Keratinocyte (primary cell): ENCODE results near the gene STK38. TPM values are rescaled to one million over a fixed set of nuclear protein-coding genes. Genes with fewer than 3 reads are reported as not detected.

Source experiments
- DNase-seq: peaks from one replicate; pipeline ENCODE4 v3.0.0-alpha.2; 2011; ENCODE audit warnings: low read depth, missing footprints, low spot score
- FAIRE-seq: peaks from 2 replicates; lab custom pipeline; 2011; peaks lifted over from hg19 to GRCh38; lab: Jason Lieb, UNC
- H2AFZ ChIP-seq: 2 replicates; pipeline ENCODE4 v1.6.0; 2012; ENCODE audit warnings: low read length, control low read depth, inconsistent platforms; ENCODE audit not compliant: control insufficient read depth
- H3K27ac ChIP-seq: 2 replicates; pipeline ENCODE4 v1.5.1; 2011; ENCODE audit warnings: low read length; ENCODE audit not compliant: control insufficient read depth, insufficient read depth
- H3K27me3 ChIP-seq: 3 replicates; pipeline ENCODE4 v1.6.0; 2011; ENCODE audit warnings: low read length; ENCODE audit not compliant: control insufficient read depth, insufficient read depth; ENCODE audit errors: extremely low read depth
- H3K36me3 ChIP-seq, 2 experiments: 2 replicates in 1 of 2; 3 replicates in 1 of 2; pipeline ENCODE4 v1.5.1; 2011; ENCODE audit warnings: low read length in 2 of 2, mild to moderate bottlenecking in 1 of 2; ENCODE audit not compliant: control insufficient read depth in 2 of 2, insufficient read depth in 2 of 2; ENCODE audit errors: extremely low read depth in 1 of 2
- H3K4me1 ChIP-seq: 3 replicates; pipeline ENCODE4 v1.5.1; 2011; ENCODE audit warnings: low read length; ENCODE audit not compliant: control insufficient read depth, insufficient read depth; ENCODE audit errors: extremely low read depth
- H3K4me2 ChIP-seq: 3 replicates; pipeline ENCODE4 v1.6.0; 2011; ENCODE audit warnings: low read depth, low read length; ENCODE audit not compliant: control insufficient read depth, insufficient read depth; ENCODE audit errors: extremely low read depth
- H3K4me3 ChIP-seq, 3 experiments: fragments of 200-600 bp in 1 of 3; sonication (generic) in 1 of 3; 2 replicates in 2 of 3; 3 replicates in 1 of 3; pipeline ENCODE4 v1.5.1; 2011 to 2016; ENCODE audit warnings: low read length in 3 of 3, mild to moderate bottlenecking in 3 of 3, control low read depth in 2 of 3, inconsistent platforms in 1 of 3, low read depth in 1 of 3, mixed read lengths in 1 of 3, mixed run types in 1 of 3, moderate library complexity in 1 of 3; ENCODE audit not compliant: control insufficient read depth in 2 of 3, insufficient read depth in 2 of 3; ENCODE audit errors: extremely low read depth in 1 of 3
- H3K79me2 ChIP-seq: 2 replicates; pipeline ENCODE4 v1.6.0; 2012; ENCODE audit warnings: low read length; ENCODE audit not compliant: control insufficient read depth, insufficient read depth
- H3K9ac ChIP-seq: 3 replicates; pipeline ENCODE4 v1.6.0; 2011; ENCODE audit warnings: low read length; ENCODE audit not compliant: control insufficient read depth, insufficient read depth; ENCODE audit errors: extremely low read depth
- H3K9me1 ChIP-seq: 3 replicates; pipeline ENCODE4 v1.6.0; 2011; ENCODE audit warnings: low read length; ENCODE audit not compliant: control insufficient read depth, insufficient read depth; ENCODE audit errors: extremely low read depth
- H3K9me3 ChIP-seq: 2 replicates; pipeline ENCODE4 v1.5.1; 2012; ENCODE audit warnings: low read depth, low read length; ENCODE audit not compliant: control insufficient read depth
- H4K20me1 ChIP-seq: 3 replicates; pipeline ENCODE4 v1.6.0; 2011; ENCODE audit warnings: low read length; ENCODE audit not compliant: control insufficient read depth, insufficient read depth; ENCODE audit errors: extremely low read depth
- EZH2 ChIP-seq: IDR thresholded peaks from one replicate; pipeline ENCODE4 v1.6.1; 2012; ENCODE audit warnings: inconsistent platforms, mild to moderate bottlenecking, low read length, moderate library complexity
- dilution Hi-C: fragments of 300-500 bp; cut with MboI; formaldehyde crosslinking; loops from one replicate; pipeline ENCODE4 v1.7.0; 2020; ENCODE audit warnings: low sequenced_read_pairs; ENCODE audit not compliant: extremely low pct_ligation_motif_present
- polyA plus RNA-seq, 5 experiments: library from polyadenylated mRNA; depleted of rRNA in 3 of 5; stranded (reverse) in 3 of 5; stranded (forward) in 1 of 5; unstranded in 1 of 5; fragments of >200 nt; gene quantifications; 1 replicate in 1 of 5; 2 replicates in 3 of 5; 3 replicates in 1 of 5; pipeline versions ENCODE4 v1.2.1 to v1.2.3, GENCODE V29; 2011 to 2012; ENCODE audit warnings: missing spikeins in 2 of 5, low read depth in 1 of 5, low replicate concordance in 1 of 5
- TF ChIP-seq, protein P1 (sequence below), 3 experiments: IDR thresholded peaks in 1 of 3; conservative IDR thresholded peaks in 1 of 3; optimal IDR thresholded peaks in 1 of 3; 2 replicates in 2 of 3; 3 replicates in 1 of 3; pipeline versions ENCODE3 to v1.5.1; 2011; ENCODE audit warnings: low read length in 3 of 3, mild to moderate bottlenecking in 3 of 3, moderate library complexity in 2 of 3, control low read depth in 1 of 3, inconsistent platforms in 1 of 3; ENCODE audit not compliant: insufficient read depth in 2 of 3; ENCODE audit errors: extremely low read depth in 1 of 3

The STK38 gene
- polyA plus RNA-seq, 1 donor (not counting 4 experiments of a cell fraction or from before 2014, with no cell fraction given), result 24.4 TPM

DNA sequence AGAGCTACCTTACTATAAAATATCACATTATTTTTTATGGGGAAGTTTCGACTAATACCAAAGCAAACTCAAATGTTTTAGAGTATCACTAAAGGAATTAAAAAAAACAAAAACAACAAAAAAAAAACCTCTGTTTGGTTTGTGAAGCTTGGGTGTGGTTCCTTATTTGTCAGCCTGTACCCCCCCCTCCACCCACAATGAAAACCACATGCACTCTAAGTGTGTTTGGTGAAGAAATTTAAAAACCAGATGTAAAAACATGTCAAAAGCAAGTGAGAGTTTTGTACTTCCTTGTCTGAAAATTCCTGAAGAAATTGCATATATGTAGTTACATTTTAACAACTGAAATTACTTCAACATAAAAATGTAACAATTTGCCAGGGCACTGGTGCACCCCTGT lies 3.1 kb downstream of the STK38 start:
- H3K9ac ChIP-seq, result no peak overlapping the region
- H3K79me2 ChIP-seq, result peaks cover 44% of the 10 kb centered on the region
- no peaks in the 10 kb centered on the region for H3K36me3 ChIP-seq
- TF ChIP-seq, protein P1, sequence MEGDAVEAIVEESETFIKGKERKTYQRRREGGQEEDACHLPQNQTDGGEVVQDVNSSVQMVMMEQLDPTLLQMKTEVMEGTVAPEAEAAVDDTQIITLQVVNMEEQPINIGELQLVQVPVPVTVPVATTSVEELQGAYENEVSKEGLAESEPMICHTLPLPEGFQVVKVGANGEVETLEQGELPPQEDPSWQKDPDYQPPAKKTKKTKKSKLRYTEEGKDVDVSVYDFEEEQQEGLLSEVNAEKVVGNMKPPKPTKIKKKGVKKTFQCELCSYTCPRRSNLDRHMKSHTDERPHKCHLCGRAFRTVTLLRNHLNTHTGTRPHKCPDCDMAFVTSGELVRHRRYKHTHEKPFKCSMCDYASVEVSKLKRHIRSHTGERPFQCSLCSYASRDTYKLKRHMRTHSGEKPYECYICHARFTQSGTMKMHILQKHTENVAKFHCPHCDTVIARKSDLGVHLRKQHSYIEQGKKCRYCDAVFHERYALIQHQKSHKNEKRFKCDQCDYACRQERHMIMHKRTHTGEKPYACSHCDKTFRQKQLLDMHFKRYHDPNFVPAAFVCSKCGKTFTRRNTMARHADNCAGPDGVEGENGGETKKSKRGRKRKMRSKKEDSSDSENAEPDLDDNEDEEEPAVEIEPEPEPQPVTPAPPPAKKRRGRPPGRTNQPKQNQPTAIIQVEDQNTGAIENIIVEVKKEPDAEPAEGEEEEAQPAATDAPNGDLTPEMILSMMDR (optimal IDR thresholded peaks at IDR 0.05 in 1 of 3, IDR thresholded peaks at IDR 0.05 in 1 of 3, conservative IDR thresholded peaks at IDR 0.05 in 1 of 3; ENCODE audit: extremely low read depth in 1 of 3, insufficient read depth in 2 of 3, low read length in 3 of 3), result no peak
- TF ChIP-seq EZH2, result no peak
- dilution Hi-C loops, result no loop called here
- no peak overlapping the region for H3K4me3 ChIP-seq
- FAIRE-seq, result no peak
- no peaks in the 10 kb centered on the region for H4K20me1 ChIP-seq
- no peaks in the 10 kb centered on the region for H3K27me3 ChIP-seq
- no peak overlapping the region for H3K27ac ChIP-seq
- DNase-seq, result no peak
- H3K9me3 ChIP-seq, result no peaks in the 10 kb centered on the region
- no peak overlapping the region for H3K4me2 ChIP-seq
- H2AFZ ChIP-seq, result no peak overlapping the region
- H3K4me1 ChIP-seq, result peaks cover 18% of the 10 kb centered on the region
- H3K9me1 ChIP-seq, result no peaks in the 10 kb centered on the region

DNA sequence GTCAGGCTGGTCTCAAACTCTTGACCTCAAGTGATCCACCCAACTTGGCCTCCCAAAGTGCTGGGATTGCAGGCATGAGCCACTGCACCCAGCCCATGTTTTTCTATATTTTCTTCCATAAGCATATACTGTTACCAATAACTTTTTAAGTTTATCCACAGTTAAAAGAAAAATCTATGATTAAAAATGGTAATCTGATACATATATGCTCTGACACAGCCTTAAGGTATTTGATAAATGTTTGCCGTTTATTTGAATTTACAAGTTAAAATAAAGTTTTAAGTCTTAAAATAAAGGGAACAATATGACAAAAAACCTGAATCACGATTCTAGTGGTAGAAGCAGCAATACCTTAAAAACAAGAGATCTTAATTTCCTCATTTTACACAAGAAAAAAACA lies 5.2 kb downstream of the STK38 start:
- Histone ChIP-seq H3K79me2 (peaks cover 42% of the 10 kb centered on the region), H3K27ac (no peak overlapping the region), H3K9me3 (no peaks in the 10 kb centered on the region), H3K4me3 (no peak overlapping the region), H3K9ac (no peak overlapping the region), H3K4me2 (no peak overlapping the region), H3K4me1 (peaks cover 12% of the 10 kb centered on the region), H3K27me3 (no peaks in the 10 kb centered on the region), H4K20me1 (no peaks in the 10 kb centered on the region), H3K9me1 (no peaks in the 10 kb centered on the region), H2AFZ (no peak overlapping the region), H3K36me3 (peaks cover 0 to 6% of the 10 kb centered on the region in 2 experiments)
- dilution Hi-C loops, result no loop called here
- DNase-seq (no peak), FAIRE-seq (no peak)
- TF ChIP-seq, protein P1 (optimal IDR thresholded peaks at IDR 0.05 in 1 of 3, IDR thresholded peaks at IDR 0.05 in 1 of 3, conservative IDR thresholded peaks at IDR 0.05 in 1 of 3; ENCODE audit: extremely low read depth in 1 of 3, insufficient read depth in 2 of 3, low read length in 3 of 3), result no peak
- TF ChIP-seq EZH2, result no peak
